ENCODE data around the gene HHAT. TPM values are rescaled to one million over a fixed set of nuclear protein-coding genes. Genes with fewer than 3 reads are reported as not detected.
"Not testable (repeated sequence)": the region's sequence is repeated elsewhere in the genome, so short reads cannot be mapped to it uniquely, and the experiment has no call there.

HHAT gene
- total and polyA plus RNA-seq, 2 donors (not counting 3 experiments of a cell fraction or from before 2014, with no cell fraction given): 2.4 to 4.3 TPM

GRCh38 chr1:210352575-210352974 is 23.9 kb downstream of the HHAT start:
- Histone ChIP-seq H3K4me1 (ENCODE audit: control insufficient read depth, extremely low read depth, insufficient read depth, low read length) (no peaks in the 10 kb centered on the region), H3K79me2 (ENCODE audit: control insufficient read depth, insufficient read depth, low read length) (no peaks in the 10 kb centered on the region), H3K9me1 (replicated peaks; ENCODE audit: control insufficient read depth, extremely low read depth, insufficient read depth, low read length) (no peaks in the 10 kb centered on the region), H3K27ac (ENCODE audit: insufficient read depth, low read depth, low read length) (no peak overlapping the region), H3K4me3 (replicated peaks in 1 of 3; ENCODE audit: insufficient read depth in 1 of 3, low read depth in 1 of 3, low read length in 3 of 3) (no peak overlapping the region), H3K36me3 (ENCODE audit: control insufficient read depth in 2 of 2, extremely low read depth in 1 of 2, insufficient read depth in 2 of 2, low read length in 2 of 2) (no peaks in the 10 kb centered on the region), H3K27me3 (ENCODE audit: control insufficient read depth in 2 of 2, insufficient read depth in 2 of 2, low read length in 2 of 2) (no peaks in the 10 kb centered on the region), H3K9me3 (replicated peaks; ENCODE audit: control insufficient read depth, insufficient read depth, low read length) (no peaks in the 10 kb centered on the region), H3K9ac (replicated peaks; ENCODE audit: extremely low read depth, insufficient read depth, low read length) (no peak overlapping the region), H3K4me2 (ENCODE audit: insufficient read depth, low read length) (no peak overlapping the region), H4K20me1 (replicated peaks; ENCODE audit: control insufficient read depth, extremely low read depth, insufficient read depth, low read length) (no peaks in the 10 kb centered on the region), H2AFZ (ENCODE audit: low read depth, low read length) (no peak overlapping the region)
- no peak for TF ChIP-seq POLR2A (IDR thresholded peaks at IDR 0.05; ENCODE audit: low read depth, low read length)
- no peak for TF ChIP-seq EZH2 (IDR thresholded peaks at IDR 0.05; ENCODE audit: borderline replicate concordance, low read depth, low read length, severe bottlenecking)
- no peak for TF ChIP-seq GATA2 (IDR thresholded peaks at IDR 0.05; ENCODE audit: insufficient read depth, insufficient read length, low read depth, low read length)
- no peak for TF ChIP-seq MAX (IDR thresholded peaks at IDR 0.05; ENCODE audit: insufficient read depth, insufficient read length)
- TF ChIP-seq POLR2AphosphoS5 (IDR thresholded peaks at IDR 0.05; ENCODE audit: insufficient read depth, low read depth, low read length): no peak
- no peak for TF ChIP-seq JUN (IDR thresholded peaks at IDR 0.05; ENCODE audit: borderline replicate concordance, insufficient read depth, insufficient read length, low read depth)
- no peak for TF ChIP-seq MYC (IDR thresholded peaks at IDR 0.05; ENCODE audit: low read depth, low read length)
- no peak for TF ChIP-seq FOS (IDR thresholded peaks at IDR 0.05; ENCODE audit: borderline replicate concordance, insufficient read depth, low read length)
- TF ChIP-seq, protein P1, sequence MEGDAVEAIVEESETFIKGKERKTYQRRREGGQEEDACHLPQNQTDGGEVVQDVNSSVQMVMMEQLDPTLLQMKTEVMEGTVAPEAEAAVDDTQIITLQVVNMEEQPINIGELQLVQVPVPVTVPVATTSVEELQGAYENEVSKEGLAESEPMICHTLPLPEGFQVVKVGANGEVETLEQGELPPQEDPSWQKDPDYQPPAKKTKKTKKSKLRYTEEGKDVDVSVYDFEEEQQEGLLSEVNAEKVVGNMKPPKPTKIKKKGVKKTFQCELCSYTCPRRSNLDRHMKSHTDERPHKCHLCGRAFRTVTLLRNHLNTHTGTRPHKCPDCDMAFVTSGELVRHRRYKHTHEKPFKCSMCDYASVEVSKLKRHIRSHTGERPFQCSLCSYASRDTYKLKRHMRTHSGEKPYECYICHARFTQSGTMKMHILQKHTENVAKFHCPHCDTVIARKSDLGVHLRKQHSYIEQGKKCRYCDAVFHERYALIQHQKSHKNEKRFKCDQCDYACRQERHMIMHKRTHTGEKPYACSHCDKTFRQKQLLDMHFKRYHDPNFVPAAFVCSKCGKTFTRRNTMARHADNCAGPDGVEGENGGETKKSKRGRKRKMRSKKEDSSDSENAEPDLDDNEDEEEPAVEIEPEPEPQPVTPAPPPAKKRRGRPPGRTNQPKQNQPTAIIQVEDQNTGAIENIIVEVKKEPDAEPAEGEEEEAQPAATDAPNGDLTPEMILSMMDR (IDR thresholded peaks at IDR 0.05; ENCODE audit: extremely low read depth in 1 of 2, insufficient read depth in 1 of 2, low read depth in 1 of 2, low read length in 2 of 2): no peak
- no TSS peak for BruUV-seq (replicated peaks)
- dilution Hi-C loops (cut with MboI; ENCODE audit: extremely low pct_ligation_motif_present, low sequenced_read_pairs): loop anchor here (25.0 kb wide), 1 partner anchor 515 kb away; the partner anchor contains the start of gene UTP25
- DNase-seq (ENCODE audit: low read depth, low spot score) (no peak), FAIRE-seq (no peak)
- intact Hi-C loops (cut with micrococcal nuclease): no loop called here
- POLR2A ChIA-PET: no interaction called here
- CTCF ChIA-PET: interaction anchor here (1.8 kb wide), 1 partner anchor 8 kb away, joined by 7 read pairs; no protein-coding TSS in a partner anchor

DNA sequence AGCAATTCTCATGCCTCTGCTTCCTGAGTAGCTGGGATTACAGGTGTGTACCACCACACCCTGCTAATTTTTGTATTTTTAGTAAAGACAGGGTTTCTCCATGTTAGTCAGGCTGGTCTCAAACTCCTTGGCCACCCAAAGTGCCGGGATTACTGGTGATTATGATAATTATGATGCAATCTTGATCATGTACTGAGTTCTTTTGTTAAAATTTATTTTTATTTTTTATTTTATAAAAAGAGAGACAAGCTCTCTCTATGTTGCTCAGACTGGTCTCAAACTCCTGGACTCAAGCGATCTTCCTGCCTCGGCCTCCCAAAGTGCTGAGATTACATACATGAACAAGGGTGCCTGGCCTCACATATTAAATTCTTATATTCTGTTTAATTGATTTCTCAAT is 25.6 kb downstream of the HHAT start:
- CTCF ChIA-PET; intact Hi-C loops (cut with micrococcal nuclease): not testable (repeated sequence)

More for the DNA sequence above, 25.6 kb downstream of the HHAT start:
- H3K9me3 ChIP-seq (replicated peaks; ENCODE audit: control insufficient read depth, insufficient read depth, low read length); H3K4me1 ChIP-seq (ENCODE audit: control insufficient read depth, extremely low read depth, insufficient read depth, low read length); H3K4me3 ChIP-seq (replicated peaks in 1 of 3; ENCODE audit: insufficient read depth in 1 of 3, low read depth in 1 of 3, low read length in 3 of 3); H2AFZ ChIP-seq (ENCODE audit: low read depth, low read length); H3K9me1 ChIP-seq (replicated peaks; ENCODE audit: control insufficient read depth, extremely low read depth, insufficient read depth, low read length); POLR2A ChIA-PET; H3K27me3 ChIP-seq (ENCODE audit: control insufficient read depth in 2 of 2, insufficient read depth in 2 of 2, low read length in 2 of 2); BruUV-seq (replicated peaks); H3K79me2 ChIP-seq (ENCODE audit: control insufficient read depth, insufficient read depth, low read length); H3K9ac ChIP-seq (replicated peaks; ENCODE audit: extremely low read depth, insufficient read depth, low read length); H4K20me1 ChIP-seq (replicated peaks; ENCODE audit: control insufficient read depth, extremely low read depth, insufficient read depth, low read length); H3K27ac ChIP-seq (ENCODE audit: insufficient read depth, low read depth, low read length); H3K4me2 ChIP-seq (ENCODE audit: insufficient read depth, low read length); H3K36me3 ChIP-seq (ENCODE audit: control insufficient read depth in 2 of 2, extremely low read depth in 1 of 2, insufficient read depth in 2 of 2, low read length in 2 of 2); DNase-seq (ENCODE audit: low read depth, low spot score); FAIRE-seq: not testable (repeated sequence)
- dilution Hi-C loops (cut with MboI; ENCODE audit: extremely low pct_ligation_motif_present, low sequenced_read_pairs): loop anchor here (25.0 kb wide), 1 partner anchor 517 kb away; the partner anchor contains the start of gene UTP25
